Heart left ventricle (tissue), 16 donors: ENCODE measurements around the gene ZNF275. TPM values are rescaled to one million over a fixed set of nuclear protein-coding genes. Genes with fewer than 3 reads are reported as not detected.

ENCODE experiments used
- ATAC-seq, 4 donors: fragments of 200-7000 bp; cut with Tn5 transposase; one replicate each; pipeline ENCODE4 v1.9.1; 2020 to 2022; ENCODE audit warnings: moderate library complexity in 4 of 4, mild to moderate bottlenecking in 3 of 4, moderate number of reproducible peaks in 1 of 4
- DNase-seq, 5 donors: peaks; one replicate each; pipeline ENCODE4 v3.0.0-alpha.2; 2020
- H3K27ac ChIP-seq, 12 donors: fragments of 200-600 bp; sonication (generic) in 4 of 12; one replicate each; pipeline versions ENCODE4 v1.5.0 to v1.8.0; 2016 to 2022; ENCODE audit warnings: mild to moderate bottlenecking in 2 of 12
- H3K27me3 ChIP-seq, 9 donors: fragments of 200-600 bp; sonication (generic) in 2 of 9; one replicate each; pipeline versions ENCODE4 v1.5.1 to v1.8.0; 2016 to 2022; ENCODE audit warnings: mild to moderate bottlenecking in 3 of 9
- H3K36me3 ChIP-seq, 9 donors: fragments of 200-600 bp; sonication (generic) in 2 of 9; one replicate each; pipeline versions ENCODE4 v1.5.0 to v1.8.0; 2018 to 2022; ENCODE audit warnings: mild to moderate bottlenecking in 2 of 9
- H3K4me1 ChIP-seq, 12 donors: fragments of 200-600 bp; sonication (generic) in 4 of 12; one replicate each; pipeline versions ENCODE4 v1.5.0 to v1.8.0; 2016 to 2022; ENCODE audit warnings: mild to moderate bottlenecking in 3 of 12
- H3K4me3 ChIP-seq, 12 donors: fragments of 200-600 bp; sonication (generic) in 4 of 12; one replicate each; pipeline versions ENCODE4 v1.5.0 to v1.8.0; 2017 to 2022; ENCODE audit warnings: mild to moderate bottlenecking in 9 of 12, moderate library complexity in 4 of 12
- H3K9me3 ChIP-seq, 12 donors: fragments of 200-600 bp; sonication (generic) in 4 of 12; one replicate each; pipeline versions ENCODE4 v1.5.0 to v1.8.0; 2016 to 2022; ENCODE audit warnings: mild to moderate bottlenecking in 1 of 12
- POLR2A ChIP-seq, 2 donors: fragments of 450-650 bp; IDR thresholded peaks; one replicate each; pipeline ENCODE4 v1.6.1; 2017; ENCODE audit warnings: antibody characterized with exemption in 2 of 2, mild to moderate bottlenecking in 2 of 2, moderate library complexity in 2 of 2
- WGBS, 4 donors: extraction: QIAGEN DNeasy Blood & Tissue Kit in 2 of 4; methylation state at CpG; one replicate each; pipeline versions ENCODE4 v1.1.5 to v1.1.7; 2013 to 2018; 5-methylcytosine and 5-hydroxymethylcytosine counted together
- intact Hi-C, 10 donors: fragments of 100-400 bp; cut with DNase I; formaldehyde crosslinking; loops; one replicate each; pipeline versions ENCODE4 v1.11.1 to v1.14.2; 2022
- polyA plus RNA-seq, 2 donors: library from polyadenylated mRNA; stranded (reverse); fragments of 200-250 nt; gene quantifications; one replicate each; pipeline ENCODE4 v1.2.3, GENCODE V29; 2013
- total RNA-seq, 9 donors: library from RNA; depleted of rRNA in 2 of 9; stranded (reverse); fragments of >200 nt in 2 of 9; fragmentation: NEBNext Ultra II Directional in 3 of 9; extraction: Animal tissue kit (Norgen Biotek cat#: 25700) in 3 of 9; gene quantifications; one replicate each; pipeline versions ENCODE4 v1.1.0 to v1.2.4, GENCODE V29; 2016 to 2023
- TF ChIP-seq, protein P1 (sequence below), 12 donors: fragments of 200-600 bp; sonication (generic) in 4 of 12; IDR thresholded peaks; one replicate each; pipeline versions ENCODE4 v1.5.0 to v1.8.0; 2018 to 2022; ENCODE audit warnings: antibody characterized with exemption in 12 of 12, mild to moderate bottlenecking in 5 of 12
- donor health status: ischemic (EF 13 %, LVEDD 7.1; RV severe dilation, severe dysfunction).
- donor health status: healthy with polysubstance abuse.
- donor health status: DM: no; HTN: yes; CAD: no.
- donor health status: DM: no; HTN: no; CAD: no.
- donor health status: ischemic (EF 25% LVEDD 6.9; RV normal size, moderate dysfunction).
- donor health status: ischemic (EF 25% LVEDD 5.7; RV mildly dilated, moderate dysfunction).
- donor health status: healthy.
- donor health status: DM: yes; HTN: yes; CAD: no.
- donor health status: ischemic (EF 35%, LVEDD 5.7; RV mildly dilated, moderate dysfunction).
- donor health status: nonischemic (EF 11% LVEDD 7.7; RV severe dilation, severe dysfunction).
- donor health status: DM: yes; HTN: yes; CAD: no.
- donor health status: PGD.
- donor health status: ischemic (EF 29% LVEDD 5.4; RV normal size, mild dysfunction).
- donor health status: nonischemic (EF 23%, LVEDD 6.1; RV moderate dilation, normal function).

Gene ZNF275
- total and polyA plus RNA-seq, 11 donors: 2.1 to 8.6 (median 7.8) TPM

DNA sequence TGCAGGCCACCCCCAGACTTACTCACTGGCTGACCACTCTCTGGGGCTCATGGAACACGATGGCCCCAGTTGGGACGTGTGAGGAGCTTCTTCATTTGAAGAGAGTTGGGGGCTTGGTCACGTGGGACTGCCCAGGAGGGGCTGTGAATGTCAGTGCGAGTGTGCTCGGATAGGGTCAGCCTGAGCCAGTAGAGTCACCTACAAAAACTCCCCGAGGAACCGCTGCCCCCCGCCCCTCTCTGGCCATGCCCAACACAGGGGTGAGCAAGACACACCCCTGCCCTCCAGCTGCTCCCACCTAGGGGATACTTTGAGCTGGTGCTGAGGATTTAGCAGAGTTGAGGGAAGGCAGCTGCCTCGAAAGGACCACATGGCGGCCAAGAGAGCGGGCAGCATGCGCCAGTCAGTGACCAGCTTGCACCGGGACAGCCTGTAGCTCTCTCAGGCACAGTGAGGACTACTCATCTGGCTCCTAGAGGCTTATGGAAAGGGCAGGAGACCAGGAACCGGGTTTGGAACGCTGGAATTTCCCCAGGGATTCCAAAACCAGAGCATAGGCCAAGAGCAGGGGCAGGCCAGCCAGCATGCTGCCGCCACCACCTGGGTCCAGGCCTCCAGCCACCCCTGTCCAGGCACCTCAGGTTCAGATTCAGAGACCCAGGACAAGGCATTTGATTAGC, 58.8 kb downstream of the ZNF275 start:
- WGBS, 4 donors: 80 to 91% (median 86%) methylated on average over 13 to 16 of the region's 16 CpGs
- no peak for ATAC-seq
- intact Hi-C loops: no loop called here

DNA sequence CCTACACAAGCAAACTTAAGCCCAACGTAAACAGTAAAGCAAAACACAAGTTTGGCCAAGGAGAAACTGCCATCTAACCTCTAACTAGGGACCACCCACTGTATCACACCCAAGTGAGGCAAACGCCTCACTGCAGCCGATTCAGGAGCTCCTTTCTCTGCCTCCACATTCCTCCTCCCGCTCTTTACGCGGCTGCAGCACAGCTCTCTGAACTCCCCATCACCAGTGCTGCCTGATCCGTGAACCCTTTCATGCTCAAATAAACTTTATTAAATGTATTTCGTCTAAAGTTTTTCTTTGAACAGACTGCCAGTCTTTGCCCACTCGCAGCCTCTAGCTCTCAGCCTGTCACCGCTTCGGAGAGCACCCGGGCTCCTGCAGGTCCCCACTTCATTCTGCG, 60.7 kb downstream of the ZNF275 start:
- no peaks in the 10 kb centered on the region for H3K9me3 ChIP-seq
- intact Hi-C loops: no loop called here
- H3K4me3 ChIP-seq: no peak overlapping the region
- no peak for ATAC-seq
- no peak for DNase-seq
- H3K27ac ChIP-seq: no peak overlapping the region
- no peak for TF ChIP-seq POLR2A (IDR thresholded peaks at IDR 0.05)
- TF ChIP-seq, protein P1, sequence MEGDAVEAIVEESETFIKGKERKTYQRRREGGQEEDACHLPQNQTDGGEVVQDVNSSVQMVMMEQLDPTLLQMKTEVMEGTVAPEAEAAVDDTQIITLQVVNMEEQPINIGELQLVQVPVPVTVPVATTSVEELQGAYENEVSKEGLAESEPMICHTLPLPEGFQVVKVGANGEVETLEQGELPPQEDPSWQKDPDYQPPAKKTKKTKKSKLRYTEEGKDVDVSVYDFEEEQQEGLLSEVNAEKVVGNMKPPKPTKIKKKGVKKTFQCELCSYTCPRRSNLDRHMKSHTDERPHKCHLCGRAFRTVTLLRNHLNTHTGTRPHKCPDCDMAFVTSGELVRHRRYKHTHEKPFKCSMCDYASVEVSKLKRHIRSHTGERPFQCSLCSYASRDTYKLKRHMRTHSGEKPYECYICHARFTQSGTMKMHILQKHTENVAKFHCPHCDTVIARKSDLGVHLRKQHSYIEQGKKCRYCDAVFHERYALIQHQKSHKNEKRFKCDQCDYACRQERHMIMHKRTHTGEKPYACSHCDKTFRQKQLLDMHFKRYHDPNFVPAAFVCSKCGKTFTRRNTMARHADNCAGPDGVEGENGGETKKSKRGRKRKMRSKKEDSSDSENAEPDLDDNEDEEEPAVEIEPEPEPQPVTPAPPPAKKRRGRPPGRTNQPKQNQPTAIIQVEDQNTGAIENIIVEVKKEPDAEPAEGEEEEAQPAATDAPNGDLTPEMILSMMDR (IDR thresholded peaks at IDR 0.05): no peak
- WGBS, 4 donors: 71 to 78% (median 74%) methylated on average over 13 of the region's 13 CpGs
- H3K36me3 ChIP-seq: no peaks in the 10 kb centered on the region
- peaks cover 0 to 13% (median 0%) of the 10 kb centered on the region in 9 donors for H3K27me3 ChIP-seq
- H3K4me1 ChIP-seq: no peaks in the 10 kb centered on the region

More for the DNA sequence above, 58.8 kb downstream of the ZNF275 start:
- peaks cover 0 to 19% (median 0%) of the 10 kb centered on the region in 9 donors for H3K27me3 ChIP-seq
- TF ChIP-seq, protein P1 (IDR thresholded peaks at IDR 0.05): no peak
- no peak for TF ChIP-seq POLR2A (IDR thresholded peaks at IDR 0.05)
- no peak overlapping the region for H3K4me3 ChIP-seq
- no peaks in the 10 kb centered on the region for H3K9me3 ChIP-seq
- no peaks in the 10 kb centered on the region for H3K4me1 ChIP-seq
- no peaks in the 10 kb centered on the region for H3K36me3 ChIP-seq
- no peak for DNase-seq
- no peak overlapping the region for H3K27ac ChIP-seq

DNA sequence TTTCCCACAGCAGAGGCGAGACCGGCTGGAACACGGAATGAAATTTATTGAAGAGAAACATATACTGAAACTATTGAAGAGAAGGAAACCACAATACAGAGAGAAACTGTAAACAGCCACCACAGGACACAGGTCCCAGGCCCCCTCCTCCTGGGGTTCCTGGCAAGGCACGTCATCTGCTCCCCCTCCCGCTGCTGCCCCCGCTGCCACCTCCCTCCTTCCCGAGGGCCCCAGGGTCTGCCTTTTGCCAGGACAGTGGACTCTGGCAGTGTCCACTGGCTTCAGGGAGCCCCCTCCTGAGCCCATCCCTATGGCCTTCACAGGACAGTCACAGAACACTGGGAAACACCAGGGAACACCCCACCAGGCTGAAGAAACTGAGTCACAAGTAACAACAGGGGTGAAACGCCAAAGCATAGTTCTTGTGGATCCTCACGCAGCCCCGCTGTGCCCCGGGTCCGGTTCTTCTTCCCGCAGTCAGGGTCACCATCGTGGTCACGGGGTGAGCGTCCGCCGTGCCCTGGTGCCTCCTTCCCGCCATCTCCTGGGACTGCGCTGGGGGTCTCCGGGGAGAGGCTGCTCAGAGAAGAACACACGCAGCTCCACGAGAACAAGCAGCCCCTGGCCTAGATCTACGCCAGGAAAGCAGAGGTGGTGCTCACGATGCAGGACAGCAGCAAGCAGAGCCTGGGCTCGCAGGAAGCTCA, 61.8 kb downstream of the ZNF275 start:
- intact Hi-C loops: no loop called here
- 86 to 92% (median 88%) methylated on average over 19 to 26 of the region's 26 CpGs for WGBS, 4 donors
- Histone ChIP-seq H3K9me3 (no peaks in the 10 kb centered on the region), H3K27me3 (peaks cover 0 to 13% (median 0%) of the 10 kb centered on the region in 9 donors), H3K4me3 (no peak overlapping the region), H3K36me3 (no peaks in the 10 kb centered on the region), H3K27ac (no peak overlapping the region), H3K4me1 (no peaks in the 10 kb centered on the region)
- DNase-seq (no peak), ATAC-seq (no peak)
- TF ChIP-seq POLR2A (IDR thresholded peaks at IDR 0.05): no peak
- TF ChIP-seq, protein P1 (IDR thresholded peaks at IDR 0.05): no peak

DNA sequence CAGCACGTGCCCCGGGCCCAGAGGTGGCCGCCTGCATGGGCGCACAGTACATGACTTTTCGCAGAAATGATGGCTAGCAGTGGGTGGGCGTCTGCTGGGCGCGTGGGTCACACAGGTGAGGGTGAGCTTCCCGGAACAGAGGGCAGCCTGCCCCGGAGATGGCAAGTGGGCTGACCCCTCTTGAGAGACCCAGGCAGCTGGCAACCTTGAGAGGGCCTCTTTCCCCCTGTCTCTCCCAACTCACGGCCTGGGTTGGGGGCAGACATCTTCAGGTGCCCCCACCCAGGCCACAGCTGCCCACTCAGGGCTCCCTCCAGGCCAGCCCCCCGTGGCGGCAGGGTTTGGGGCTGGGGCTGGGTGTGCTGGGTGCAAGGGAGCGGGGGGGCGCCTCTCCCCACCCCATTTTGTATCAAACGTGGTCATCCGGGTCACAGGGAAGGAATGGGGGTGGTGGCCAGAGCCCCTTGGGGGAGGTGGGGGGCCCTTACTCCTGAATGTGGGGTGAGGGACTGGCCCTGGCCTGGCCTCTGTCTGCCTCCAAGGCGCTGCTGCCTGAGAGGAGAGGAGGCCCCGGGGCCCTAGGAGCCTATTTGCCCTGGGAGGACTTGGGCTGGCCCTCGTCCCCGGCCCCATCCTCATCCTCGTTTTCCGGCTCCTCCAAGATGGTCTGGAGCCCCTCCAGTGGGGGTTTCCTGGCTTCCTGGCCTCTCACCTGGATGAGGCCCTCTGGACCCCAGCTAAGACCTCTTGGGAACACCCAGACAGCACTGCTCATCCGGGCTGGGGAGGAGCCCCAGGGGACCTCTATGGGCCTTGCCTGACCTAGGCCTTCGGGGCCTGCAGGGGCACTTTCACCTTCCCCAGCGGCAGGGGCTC, 62.6 kb downstream of the ZNF275 start:
- no peaks in the 10 kb centered on the region for H3K4me1 ChIP-seq
- DNase-seq: no peak
- no peak overlapping the region for H3K4me3 ChIP-seq
- H3K9me3 ChIP-seq: no peaks in the 10 kb centered on the region
- intact Hi-C loops: no loop called here
- H3K36me3 ChIP-seq: no peaks in the 10 kb centered on the region
- no peak overlapping the region for H3K27ac ChIP-seq
- no peak for ATAC-seq
- H3K27me3 ChIP-seq: peaks cover 0 to 13% (median 0%) of the 10 kb centered on the region in 9 donors
- 82 to 91% (median 87%) methylated on average over 8 to 26 of the region's 26 CpGs for WGBS, 4 donors
- no peak for TF ChIP-seq POLR2A (IDR thresholded peaks at IDR 0.05)
- TF ChIP-seq, protein P1 (IDR thresholded peaks at IDR 0.05): no peak
